ENCODE measurements around the gene PPP6R2. TPM values are rescaled to one million over a fixed set of nuclear protein-coding genes. Genes with fewer than 3 reads are reported as not detected.

Gene PPP6R2
- polyA plus RNA-seq, 1 experiment: 26.6 TPM

- POLR2A ChIA-PET: no interaction called here
- no peak for DNase-seq (ENCODE audit: low read depth, low spot score)
- CTCF ChIA-PET: no interaction called here
These were observed 29.1 kb upstream of the PPP6R2 start for GRCh38 chr22:50314081-50314454.

GRCh38 chr22:50314455-50315288 lies 28.5 kb upstream of the PPP6R2 start:
- no peak for TF ChIP-seq CTCF (IDR thresholded peaks at IDR 0.05; ENCODE audit: low read depth, low read length)
- no peak for DNase-seq (ENCODE audit: low read depth, low spot score)
- no peak overlapping the region for H3K4me3 ChIP-seq (ENCODE audit: low read depth, low read length)
- CTCF ChIA-PET: no interaction called here
- POLR2A ChIA-PET: no interaction called here
- no peaks in the 10 kb centered on the region; the same call in 1 of the 2 replicates for H3K9me3 ChIP-seq (ENCODE audit: control insufficient read depth, insufficient read depth, low read length)
- H3K27ac ChIP-seq (ENCODE audit: low read depth, low read length): no peak overlapping the region
- peaks cover 2% of the 10 kb centered on the region for H3K27me3 ChIP-seq (ENCODE audit: control insufficient read depth, insufficient read depth, low read length)

More at GRCh38 chr22:50314081-50314454, 29.1 kb upstream of the PPP6R2 start:
- H3K27me3 ChIP-seq (ENCODE audit: control insufficient read depth, insufficient read depth, low read length): peaks cover 2% of the 10 kb centered on the region
- no peak for TF ChIP-seq CTCF (IDR thresholded peaks at IDR 0.05; ENCODE audit: low read depth, low read length)
- no peak overlapping the region for H3K27ac ChIP-seq (ENCODE audit: low read depth, low read length)
- no peak overlapping the region for H3K4me3 ChIP-seq (ENCODE audit: low read depth, low read length)
- H3K9me3 ChIP-seq (ENCODE audit: control insufficient read depth, insufficient read depth, low read length): no peaks in the 10 kb centered on the region; the same call in 1 of the 2 replicates

GRCh38 chr22:50315289-50316113 lies 27.6 kb upstream of the PPP6R2 start:
- ChIA-PET CTCF (no interaction called here), POLR2A (no interaction called here)
- TF ChIP-seq CTCF (IDR thresholded peaks at IDR 0.05; ENCODE audit: low read depth, low read length): no peak
- H3K27ac ChIP-seq (ENCODE audit: low read depth, low read length): no peak overlapping the region
- H3K4me3 ChIP-seq (ENCODE audit: low read depth, low read length): no peak overlapping the region
- peaks cover 6% of the 10 kb centered on the region for H3K27me3 ChIP-seq (ENCODE audit: control insufficient read depth, insufficient read depth, low read length)
- no peaks in the 10 kb centered on the region; the same call in 1 of the 2 replicates for H3K9me3 ChIP-seq (ENCODE audit: control insufficient read depth, insufficient read depth, low read length)
- DNase-seq (ENCODE audit: low read depth, low spot score): no peak

GRCh38 chr22:50316114-50317065 lies 26.7 kb upstream of the PPP6R2 start:
- TF ChIP-seq CTCF (IDR thresholded peaks at IDR 0.05; ENCODE audit: low read depth, low read length): no peak
- no peak overlapping the region for H3K4me3 ChIP-seq (ENCODE audit: low read depth, low read length)
- H3K27ac ChIP-seq (ENCODE audit: low read depth, low read length): no peak overlapping the region
- H3K9me3 ChIP-seq (ENCODE audit: control insufficient read depth, insufficient read depth, low read length): no peaks in the 10 kb centered on the region; the same call in 1 of the 2 replicates
- CTCF ChIA-PET: no interaction called here
- POLR2A ChIA-PET: no interaction called here
- peaks cover 8% of the 10 kb centered on the region for H3K27me3 ChIP-seq (ENCODE audit: control insufficient read depth, insufficient read depth, low read length)
- no peak for DNase-seq (ENCODE audit: low read depth, low spot score)

Measured in AG04450 (cell line).